ENCODE measurements around the gene FSTL1. TPM values are rescaled to one million over a fixed set of nuclear protein-coding genes. Genes with fewer than 3 reads are reported as not detected.
A peak's percentile ranks its signal among the peaks of the same experiment; 100 is the strongest.

The FSTL1 gene
- total RNA-seq (2014; rRNA removed; shearing (Covaris generic)) (258 and 272 TPM in 2 replicates), polyA plus RNA-seq (2016; fragmentation: Nextera tagmentation; extraction: Ambion mirVana) (49.1 and 50.8 TPM in 2 replicates)
- long read RNA-seq, full-length matches to known transcripts, result 29 of 47 reads
- long read RNA-seq, partial matches to known transcripts, result 4 of 47 reads
- long read RNA-seq, other reads (novel, unspliced or antisense), result 14 of 47 reads

- Mint-ChIP-seq H3K27ac (peak within 1 kb of the TSS; percentile 94), H3K4me3 (peak within 1 kb of the TSS; percentile 95), H3K36me3 (ENCODE audit: low read depth) (peaks cover 23% of the 10 kb centered on the region), H3K27me3 (ENCODE audit: insufficient read depth, low read depth, poor library complexity) (peaks cover 10% of the 10 kb centered on the region), H3K4me1 (peaks cover 49% of the 10 kb centered on the region), H3K9me3 (peaks cover 6% of the 10 kb centered on the region; the same call in 2 of the 3 replicates)
- peaks cover 48% of the 10 kb centered on the region for H3K79me2 ChIP-seq (replicated peaks; ENCODE audit: insufficient read depth)
- TF ChIP-seq EZH2phosphoT487 (IDR thresholded peaks at IDR 0.05; ENCODE audit: unreplicated experiment) (no peak), CTCF (conservative IDR thresholded peaks at IDR 0.05; ENCODE audit: low read depth in 2 of 2) (no peak), EZH2 (IDR thresholded peaks at IDR 0.05; ENCODE audit: low read depth, unreplicated experiment) (no peak), ETS1 (IDR thresholded peaks at IDR 0.05) (0 out of 2 replicates have a peak, but pooled peaks have one; percentile 8), STAT1 (IDR thresholded peaks at IDR 0.05; ENCODE audit: unreplicated experiment) (no peak), POLR2AphosphoS5 (IDR thresholded peaks at IDR 0.05; ENCODE audit: low read depth) (peak; percentile 89)
- H4K20me1 ChIP-seq (replicated peaks; ENCODE audit: insufficient read depth), result peaks cover 8% of the 10 kb centered on the region
- H3K36me3 ChIP-seq (ENCODE audit: insufficient read depth), result no peaks in the 10 kb centered on the region; the same call in 1 of the 2 replicates
- peak within 1 kb of the TSS; percentile 75 for H3K27ac ChIP-seq (ENCODE audit: low read depth)
- H3K9me2 ChIP-seq (ENCODE audit: insufficient read depth), result no peaks in the 10 kb centered on the region
- DNase-seq (ENCODE audit: low spot score) (peak; percentile 86), ATAC-seq (peak; percentile 70)
- peak within 1 kb of the TSS; percentile 87 for H3K4me3 ChIP-seq
- peaks cover 37% of the 10 kb centered on the region for H3K4me1 ChIP-seq (ENCODE audit: insufficient read depth)
- H3K4me2 ChIP-seq, result peak within 1 kb of the TSS; percentile 93
- H3K27me3 ChIP-seq (ENCODE audit: insufficient read depth), result peaks cover 8% of the 10 kb centered on the region; the same call in 1 of the 2 replicates
- peaks cover 8% of the 10 kb centered on the region; the same call in 1 of the 2 replicates for H3F3A ChIP-seq (replicated peaks; ENCODE audit: low read depth)
- peak within 1 kb of the TSS; percentile 96 for H2AFZ ChIP-seq
Observed at GRCh38 chr3:120450600-120451271, at the start of gene FSTL1. Gene FSTL1, minus strand, starts transcription at chr3:120450992. Its CDS starts 246 bp downstream, at chr3:120450746.

- Histone ChIP-seq H3K4me1 (ENCODE audit: insufficient read depth) (peaks cover 36% of the 10 kb centered on the region), H3F3A (replicated peaks; ENCODE audit: low read depth) (no peaks in the 10 kb centered on the region), H3K27ac (ENCODE audit: low read depth) (peak overlapping the region; percentile 88), H3K36me3 (ENCODE audit: insufficient read depth) (no peaks in the 10 kb centered on the region), H3K4me3 (no peak overlapping the region), H2AFZ (no peak overlapping the region), H3K4me2 (peak overlapping the region; percentile 10), H3K9me2 (ENCODE audit: insufficient read depth) (no peaks in the 10 kb centered on the region), H4K20me1 (replicated peaks; ENCODE audit: insufficient read depth) (no peaks in the 10 kb centered on the region), H3K79me2 (replicated peaks; ENCODE audit: insufficient read depth) (no peaks in the 10 kb centered on the region), H3K27me3 (ENCODE audit: insufficient read depth) (no peaks in the 10 kb centered on the region)
- TF ChIP-seq ZNF462 (CRISPR knock-in tag; IDR thresholded peaks at IDR 0.05) (peak; percentile 72; the same call in 1 of the 2 replicates), EZH2 (IDR thresholded peaks at IDR 0.05; ENCODE audit: low read depth, unreplicated experiment) (no peak)
- Mint-ChIP-seq H3K4me3 (0 out of 3 replicates have a peak overlapping the region, but pooled peaks have one; percentile 12), H3K9me3 (peaks cover 28% of the 10 kb centered on the region), H3K27me3 (ENCODE audit: insufficient read depth, low read depth, poor library complexity) (no peaks in the 10 kb centered on the region), H3K36me3 (ENCODE audit: low read depth) (peaks cover 24% of the 10 kb centered on the region), H3K27ac (peak overlapping the region; percentile 73; the same call in 1 of the 2 replicates), H3K4me1 (peaks cover 44% of the 10 kb centered on the region)
- peak; percentile 90 for ATAC-seq
- DNase-seq (ENCODE audit: low spot score), result peak; percentile 83
Observed at GRCh38 chr3:120498556-120499346, 48.0 kb upstream of the FSTL1 start.

Data from GM23338 (cell line).